ENCODE data around the gene SLC4A5.

The SLC4A5 gene

DNA sequence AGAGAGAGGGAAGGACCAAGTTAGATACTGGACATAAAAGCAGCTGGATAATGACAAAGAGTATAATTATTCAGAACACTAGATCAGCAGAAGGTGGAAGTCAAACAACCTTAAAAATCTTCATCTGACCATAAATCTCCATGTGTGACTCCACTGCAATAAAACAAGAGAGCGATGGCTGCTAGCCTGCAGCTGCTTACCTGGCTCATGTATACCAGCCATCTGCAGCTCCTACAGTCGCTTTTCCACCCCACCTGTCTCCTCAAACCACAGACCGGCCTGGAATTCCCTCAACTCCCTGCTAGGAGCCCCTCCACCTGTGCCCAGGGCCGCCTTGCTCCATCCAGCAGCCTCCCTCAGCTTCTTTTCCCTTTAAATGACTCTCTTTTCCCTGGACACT is 64.5 kb downstream of the SLC4A5 start:
- no peak for DNase-seq (ENCODE audit: low read depth in 2 of 3, low spot score in 1 of 3)

DNA sequence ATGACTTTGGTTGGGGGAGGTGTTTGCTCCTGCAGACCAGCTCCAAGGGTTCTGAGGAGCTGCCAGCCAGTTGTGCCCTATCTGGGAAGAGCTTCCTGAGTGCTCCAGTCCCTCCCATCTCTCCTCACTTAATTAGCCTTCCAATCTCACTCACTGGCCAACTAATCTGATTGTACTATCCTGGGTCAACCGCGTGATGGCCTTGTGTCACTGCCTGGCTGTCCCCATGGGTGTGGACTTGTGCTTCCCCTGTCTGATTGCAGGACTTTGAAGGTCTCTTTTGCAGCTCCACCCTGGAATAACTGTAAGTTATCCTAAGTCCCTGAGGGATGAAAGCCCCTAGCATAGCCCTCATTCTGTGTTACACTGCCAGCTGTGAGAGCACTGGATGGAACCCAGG is 65.0 kb downstream of the SLC4A5 start:
- DNase-seq (ENCODE audit: low read depth in 2 of 3, low spot score in 1 of 3) = no peak

DNA sequence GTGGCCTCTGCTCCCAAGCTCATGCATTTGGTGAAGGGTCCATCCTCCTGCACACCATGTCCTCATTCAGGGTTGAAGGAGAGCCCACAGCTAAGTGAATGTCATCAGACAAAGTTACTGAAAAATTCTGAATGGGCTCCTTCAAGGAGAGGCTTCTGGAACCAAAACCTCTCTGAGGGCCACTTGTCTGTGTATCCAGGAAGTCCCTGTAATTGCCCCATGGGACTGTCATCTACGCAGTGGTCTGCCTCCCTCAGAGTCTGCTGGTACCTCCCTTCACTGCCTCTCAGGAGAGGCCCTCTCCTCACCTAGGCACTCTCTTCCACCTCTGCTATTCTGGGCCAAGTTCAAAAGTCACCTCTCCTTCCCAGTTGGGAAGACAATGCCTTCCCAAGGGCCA is 68.0 kb downstream of the SLC4A5 start:
- no peak for DNase-seq (ENCODE audit: low read depth in 2 of 3, low spot score in 1 of 3)

DNA sequence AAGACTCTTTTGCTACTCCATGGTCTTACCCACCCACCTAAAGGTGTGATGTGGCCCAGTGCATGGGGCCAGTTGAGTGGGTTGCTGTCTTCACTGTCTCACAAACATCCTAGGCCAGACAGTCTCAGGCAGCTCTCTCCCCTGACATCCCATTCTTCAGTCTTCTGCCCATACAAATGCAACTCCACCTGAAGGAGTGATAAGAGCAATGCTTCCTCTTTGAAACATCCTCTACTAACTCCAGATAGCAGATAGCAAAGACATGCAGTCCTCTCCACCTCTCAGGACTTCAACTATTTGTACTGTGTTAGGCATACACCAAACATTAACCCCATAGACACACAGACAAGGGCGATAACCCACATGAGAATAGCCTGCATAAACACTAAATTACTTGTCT is 73.5 kb downstream of the SLC4A5 start:
- DNase-seq (ENCODE audit: low read depth in 2 of 3, low spot score in 1 of 3) = no peak

DNA sequence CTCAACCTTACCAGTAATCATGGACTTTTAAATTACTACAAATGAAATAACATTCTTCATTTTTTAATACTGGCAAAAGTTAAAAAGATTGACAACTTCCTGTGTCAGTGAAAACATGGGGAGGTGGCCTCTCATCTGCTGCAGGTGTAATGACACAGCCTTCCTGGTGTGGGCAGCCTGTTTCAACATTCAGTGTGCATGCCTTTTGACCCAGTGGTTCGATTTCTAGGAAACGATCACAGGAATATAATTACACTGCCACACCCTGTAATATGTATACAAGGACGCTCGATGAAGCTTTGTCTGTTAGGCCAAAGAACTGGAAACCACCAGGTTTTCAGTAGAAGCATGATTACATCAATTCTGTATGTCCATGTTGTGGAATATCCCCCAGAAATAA is 76.1 kb downstream of the SLC4A5 start:
- DNase-seq (ENCODE audit: low read depth in 2 of 3, low spot score in 1 of 3) = peak; percentile 16 to 34 (median 31)

GRCh38 chr2:74264281-74264680 is 78.9 kb downstream of the SLC4A5 start:
- DNase-seq (ENCODE audit: low read depth in 2 of 3, low spot score in 1 of 3) = no peak

DNA sequence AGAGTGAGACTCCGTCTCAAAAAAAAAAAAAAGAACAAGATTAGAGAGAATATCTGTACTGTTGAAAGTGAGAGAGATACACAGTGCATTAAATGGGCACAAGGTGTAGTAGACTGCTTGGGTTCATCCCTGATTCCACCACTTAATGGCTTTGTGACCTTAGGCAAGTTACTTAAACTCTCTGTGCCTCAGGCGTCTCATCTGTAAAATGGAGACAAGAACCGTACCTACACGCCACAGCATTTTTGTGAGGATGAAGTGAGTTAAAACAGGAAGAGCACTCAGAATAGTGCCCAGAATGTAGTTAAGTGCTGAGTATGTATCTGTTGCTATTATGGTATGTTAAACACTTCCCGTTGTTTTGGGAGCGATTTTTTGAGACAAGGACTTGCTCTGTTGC is 80.5 kb downstream of the SLC4A5 start:
- no peak for DNase-seq (ENCODE audit: low read depth in 2 of 3, low spot score in 1 of 3)

DNA sequence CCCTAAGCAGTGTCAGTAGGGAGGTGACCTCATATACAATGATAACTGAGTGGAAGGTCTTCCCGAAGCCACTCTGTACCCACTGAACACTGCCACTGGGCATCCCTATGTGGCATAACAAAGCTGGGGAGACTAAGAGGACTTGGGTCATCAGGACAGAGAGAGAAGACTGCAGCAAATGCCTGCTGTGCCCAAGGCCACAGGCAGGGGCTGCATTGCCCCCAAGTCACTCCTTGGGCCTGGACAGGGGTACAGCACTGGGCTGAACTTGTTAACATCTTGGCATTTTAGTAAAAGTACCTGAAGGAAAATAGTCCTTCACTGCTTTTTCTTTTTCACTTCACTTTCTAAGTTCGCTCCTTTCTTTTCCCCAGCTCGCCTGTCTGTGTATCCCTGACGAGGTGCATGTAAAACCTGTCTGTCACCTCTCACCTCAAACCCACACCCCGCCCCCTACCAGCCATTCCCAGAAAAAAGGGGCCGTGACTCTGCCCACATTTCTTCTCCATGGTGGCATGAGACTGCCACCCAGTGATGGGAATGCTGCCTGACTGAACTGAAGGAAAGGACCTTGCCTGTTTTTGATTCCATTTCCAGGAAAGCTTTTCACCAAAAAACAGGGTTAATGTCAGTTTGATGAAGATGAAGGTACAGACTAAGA is 81.9 kb downstream of the SLC4A5 start:
- DNase-seq (ENCODE audit: low read depth in 2 of 3, low spot score in 1 of 3) = no peak

DNA sequence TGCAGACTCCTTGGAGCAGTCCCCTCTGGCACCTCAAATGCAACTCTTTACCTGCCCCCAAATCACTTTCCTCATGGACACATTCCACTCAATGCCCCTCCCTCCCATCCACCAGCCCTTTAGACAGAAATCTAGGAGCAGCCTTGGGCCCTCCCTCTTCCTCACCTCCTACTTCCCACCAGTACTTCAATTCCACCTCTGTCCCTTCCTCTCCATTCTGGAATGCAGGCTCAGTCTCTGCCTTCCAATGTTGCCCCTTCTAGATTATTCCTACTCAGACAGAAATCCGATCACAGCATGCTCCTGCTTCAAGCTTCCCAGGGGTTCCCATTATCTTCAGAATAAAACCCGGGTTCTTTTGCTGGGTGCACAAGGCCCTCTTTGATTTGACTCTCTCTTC is 82.7 kb downstream of the SLC4A5 start:
- no peak for DNase-seq (ENCODE audit: low read depth in 2 of 3, low spot score in 1 of 3)

- no peak for DNase-seq (ENCODE audit: low read depth in 2 of 3, low spot score in 1 of 3)
These were observed 83.5 kb downstream of the SLC4A5 start for GRCh38 chr2:74259733-74260132.

DNA sequence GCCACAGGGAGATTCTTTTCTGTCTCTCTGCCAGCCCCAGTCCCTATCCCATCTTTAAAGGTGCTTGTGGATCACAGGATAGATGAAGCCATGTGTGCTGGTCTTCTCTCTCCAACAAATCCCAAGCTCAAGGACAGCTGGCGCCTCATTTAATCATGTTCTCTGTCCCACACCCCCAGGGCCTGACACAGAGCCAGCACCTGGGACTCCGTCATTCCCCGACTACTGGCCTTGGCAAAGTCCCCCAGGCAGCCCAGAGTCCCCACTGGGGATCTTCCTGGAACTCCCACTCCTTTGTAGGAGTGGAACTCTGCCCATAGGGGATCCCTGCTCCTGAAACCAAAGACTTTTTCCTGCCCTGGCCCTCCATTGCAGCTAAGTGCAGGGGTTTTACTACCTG is 84.0 kb downstream of the SLC4A5 start:
- DNase-seq (ENCODE audit: low read depth in 2 of 3, low spot score in 1 of 3) = no peak

DNA sequence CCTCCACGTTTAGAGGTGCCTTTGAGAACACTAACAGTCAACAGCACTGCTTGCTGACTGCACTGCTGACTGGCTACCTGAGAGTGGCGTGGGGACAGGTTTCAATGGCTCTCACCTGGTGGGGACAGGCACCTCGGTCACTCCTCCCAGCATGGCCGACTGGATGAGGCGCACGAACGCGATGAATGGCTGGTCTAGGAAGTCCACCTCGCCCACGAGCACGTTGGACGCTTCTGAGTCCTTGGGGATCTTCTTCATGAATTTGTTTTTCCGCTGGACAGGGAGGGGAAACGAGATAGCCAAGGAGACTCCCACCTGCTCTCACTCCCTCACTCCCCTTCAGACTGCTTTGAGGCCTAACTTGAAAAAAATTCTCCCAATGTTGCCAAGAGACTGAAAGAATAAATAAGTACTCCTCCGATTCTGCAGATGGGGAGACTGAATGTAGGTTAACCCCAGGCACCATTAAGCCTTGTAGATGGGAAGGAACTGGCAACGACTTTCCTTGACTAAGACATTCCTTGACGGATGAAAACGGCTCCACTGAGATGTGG is 87.5 kb downstream of the SLC4A5 start:
- no peak for DNase-seq (ENCODE audit: low read depth in 2 of 3, low spot score in 1 of 3)

DNA sequence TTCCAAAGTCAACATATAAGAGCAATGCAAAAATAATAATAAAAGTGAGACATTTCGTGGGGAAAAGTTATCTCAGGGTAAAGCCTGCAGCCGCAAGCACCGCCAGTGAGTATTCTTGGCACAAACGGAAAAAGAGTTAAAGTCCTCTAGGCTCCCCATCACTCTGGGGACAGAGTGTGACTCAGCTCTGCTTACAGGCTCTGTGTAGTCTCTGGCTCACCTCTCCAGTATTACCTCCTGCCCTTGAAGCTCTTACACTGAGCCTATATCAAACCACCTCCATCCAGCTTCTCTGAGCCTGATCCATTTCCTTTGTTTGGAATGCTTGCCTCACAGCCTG is 89.3 kb downstream of the SLC4A5 start:
- no peak for DNase-seq (ENCODE audit: low read depth in 2 of 3, low spot score in 1 of 3)

DNA sequence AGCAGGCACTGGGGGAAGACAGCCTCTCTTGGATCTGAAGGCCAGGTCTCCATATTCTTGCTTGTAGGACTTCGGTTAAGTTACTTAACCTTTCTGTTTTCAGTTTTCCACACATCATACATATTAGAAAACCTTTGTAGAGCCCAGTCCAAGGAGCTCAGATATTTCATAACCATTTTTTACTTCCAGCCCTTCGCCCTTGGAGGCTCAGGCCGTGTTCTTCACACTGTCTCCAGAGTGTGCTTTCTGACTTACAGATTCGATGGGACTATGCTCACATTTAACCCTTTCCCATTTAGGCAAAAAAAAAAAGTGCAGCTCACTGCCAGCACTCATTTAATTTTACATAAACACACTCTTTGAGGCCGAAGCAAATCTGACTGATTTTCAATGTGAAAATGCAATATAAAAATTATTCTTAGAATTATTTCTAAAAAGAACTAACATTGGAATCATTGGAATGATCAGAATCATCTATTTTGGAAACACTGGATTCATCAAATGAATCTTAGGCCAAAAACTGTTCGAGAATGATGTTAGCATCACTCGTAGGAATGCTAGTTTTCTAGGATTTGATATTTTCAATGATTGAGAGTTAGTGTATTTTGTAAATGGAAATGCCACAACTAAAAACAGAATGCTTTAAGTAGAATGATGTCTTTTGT is 89.8 kb downstream of the SLC4A5 start:
- no peak for DNase-seq (ENCODE audit: low read depth in 2 of 3, low spot score in 1 of 3)

DNA sequence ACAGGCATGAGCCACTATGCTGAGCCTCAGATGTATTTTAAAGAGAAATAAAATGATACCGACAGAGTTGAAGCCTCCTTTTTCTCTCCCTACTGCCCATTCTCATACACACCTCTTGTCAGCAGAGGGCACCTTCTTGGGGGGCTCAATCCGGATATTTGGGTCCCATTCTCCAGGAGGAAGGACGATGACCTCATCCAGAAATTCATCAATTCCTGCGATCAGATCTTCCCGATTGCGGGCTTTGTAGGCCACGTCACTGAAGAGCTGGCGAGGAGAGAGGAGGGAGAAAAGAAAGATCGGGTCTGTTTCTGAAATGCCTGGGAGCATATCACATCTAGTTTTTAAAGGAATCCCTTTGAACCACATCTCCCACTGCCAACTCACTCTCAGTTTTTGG is 90.4 kb downstream of the SLC4A5 start:
- DNase-seq (ENCODE audit: low read depth in 2 of 3, low spot score in 1 of 3) = no peak

DNA sequence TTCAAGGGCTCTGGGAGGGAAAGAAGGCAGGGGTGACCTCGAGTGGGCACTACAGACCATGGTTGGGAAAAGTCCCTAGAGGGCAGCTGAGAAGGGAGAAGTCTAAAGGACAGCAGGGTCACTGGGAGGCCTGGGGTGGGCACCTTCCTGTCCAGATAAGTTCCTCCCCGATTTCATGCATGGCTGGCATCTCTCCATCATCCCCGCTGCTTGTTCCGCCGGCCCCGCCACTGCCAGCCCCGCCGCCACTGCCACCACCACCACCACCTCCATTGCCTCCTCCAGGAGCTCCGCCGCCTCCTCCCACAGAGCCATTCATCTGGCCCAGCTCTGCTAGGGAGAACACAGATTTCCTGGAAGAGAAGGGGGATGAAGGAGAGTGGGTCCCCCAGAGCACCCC is 91.2 kb downstream of the SLC4A5 start:
- DNase-seq (ENCODE audit: low read depth in 2 of 3, low spot score in 1 of 3) = no peak

- DNase-seq (ENCODE audit: low read depth in 2 of 3, low spot score in 1 of 3) = peak; percentile 15 to 42 (median 35)
These were observed 93.0 kb downstream of the SLC4A5 start for GRCh38 chr2:74250189-74250631.

- DNase-seq (ENCODE audit: low read depth in 2 of 3, low spot score in 1 of 3) = no peak
These were observed 93.7 kb downstream of the SLC4A5 start for GRCh38 chr2:74249406-74250122.

DNA sequence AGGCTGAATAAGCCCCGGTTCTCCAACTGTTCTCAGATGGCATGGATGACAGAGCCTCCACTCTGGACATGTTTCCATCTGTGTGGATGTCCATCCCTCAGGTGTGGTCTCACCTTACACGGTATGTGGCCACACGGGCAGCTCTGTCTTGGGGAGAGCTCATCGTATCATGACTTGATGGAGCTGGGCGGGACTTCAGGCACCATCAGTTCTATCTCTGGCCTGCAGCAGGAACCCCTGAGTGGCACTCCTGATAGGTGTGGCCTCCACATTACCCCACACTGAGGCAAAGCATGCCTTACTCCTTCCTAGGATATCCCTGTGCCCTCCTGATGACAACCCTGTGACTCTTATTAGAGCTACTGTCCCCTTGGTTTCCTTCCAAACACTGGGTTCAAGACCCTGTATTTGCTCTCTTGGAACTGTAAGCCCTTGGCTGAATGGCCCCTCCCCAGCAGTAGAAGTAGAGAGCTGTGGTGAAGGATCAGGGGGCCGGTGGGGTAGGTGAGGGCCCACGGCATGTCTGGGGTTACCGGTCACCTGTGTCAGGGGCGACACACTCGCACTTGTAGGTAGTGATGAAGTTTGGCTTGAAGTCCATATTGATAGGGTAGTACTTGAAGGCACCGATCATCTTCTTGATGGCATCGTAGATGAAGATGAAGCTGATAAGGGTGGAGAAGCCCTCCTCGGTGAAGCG is 96.6 kb downstream of the SLC4A5 start:
- no peak for DNase-seq (ENCODE audit: low read depth in 2 of 3, low spot score in 1 of 3)

DNA sequence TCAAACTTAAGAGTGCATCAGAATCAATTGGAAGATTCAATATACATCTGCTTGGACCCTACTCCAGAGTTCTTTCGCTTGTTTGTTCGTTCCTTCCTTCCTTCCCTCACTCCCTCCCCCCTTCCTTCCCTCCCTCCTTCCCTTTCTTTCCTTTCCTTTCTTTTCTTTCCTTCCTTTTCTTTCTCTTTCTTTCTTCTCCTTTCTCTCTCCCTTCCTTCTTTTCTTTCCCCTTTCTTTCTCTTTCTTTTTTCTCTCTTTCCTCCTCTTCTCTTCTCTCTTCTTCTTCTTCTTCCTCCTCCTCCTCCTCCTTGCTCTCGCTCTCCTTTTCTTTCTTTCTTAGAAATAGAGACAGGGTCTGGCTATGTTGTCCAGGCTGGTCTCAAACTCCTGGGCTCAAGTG is 98.9 kb downstream of the SLC4A5 start:
- no peak for DNase-seq (ENCODE audit: low read depth in 2 of 3, low spot score in 1 of 3)

- no peak for DNase-seq (ENCODE audit: low read depth in 2 of 3, low spot score in 1 of 3)
These were observed 100.7 kb downstream of the SLC4A5 start for GRCh38 chr2:74242354-74243071.
